Renal cortical epithelial cell (primary cell): Measurements from ENCODE around the gene ATP4A. TPM values are rescaled to one million over a fixed set of nuclear protein-coding genes. Genes with fewer than 3 reads are reported as not detected.
"Not testable (repeated sequence)": the region's sequence is repeated elsewhere in the genome, so short reads cannot be mapped to it uniquely, and the experiment has no call there.

Experiments
- DNase-seq: peaks from one replicate; pipeline ENCODE4 v3.0.0-alpha.2; 2011; ENCODE audit warnings: low read depth
- total RNA-seq: library from RNA; depleted of rRNA; stranded (reverse); fragments of >200 nt; gene quantifications from 2 replicates; pipeline ENCODE4 v1.2.3, GENCODE V29; 2014

Gene ATP4A
- not detected in 2 replicates for total RNA-seq

DNA sequence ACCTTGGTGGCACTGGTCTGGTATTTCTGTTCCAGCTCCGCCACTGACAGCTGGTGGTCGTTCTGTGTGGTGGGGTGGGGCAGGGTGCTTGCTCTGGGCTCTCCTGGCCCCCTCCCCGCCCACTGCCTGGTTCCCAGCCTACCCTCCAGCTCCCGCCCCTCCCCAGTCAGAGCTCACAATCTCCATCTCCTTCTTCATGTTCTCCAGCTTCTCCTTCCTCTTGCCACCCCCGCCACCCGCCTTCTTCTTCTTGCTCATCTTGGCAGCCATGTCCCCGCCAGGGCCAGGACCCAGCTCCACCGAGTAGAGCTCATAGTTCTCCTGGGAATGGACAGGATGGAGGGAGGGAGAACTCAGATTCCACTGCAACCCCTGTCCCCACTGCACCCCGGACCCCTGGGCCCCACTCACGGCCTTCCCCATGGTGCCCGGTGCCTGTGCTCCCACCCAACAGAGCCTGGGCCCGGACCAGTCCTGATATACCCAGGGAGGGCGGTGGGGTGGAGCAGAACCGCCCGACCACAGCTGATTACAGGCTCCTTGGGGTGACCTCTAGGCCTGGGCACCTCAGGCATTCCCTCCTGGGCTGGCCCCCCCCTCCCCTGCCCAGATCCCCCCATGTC, at the start of gene ATP4A:
ATP4A (minus strand) TSS at position 452 of the 623 bp plus-strand sequence; CDS start at position 423, 29 bp downstream.
- no peak for DNase-seq

DNA sequence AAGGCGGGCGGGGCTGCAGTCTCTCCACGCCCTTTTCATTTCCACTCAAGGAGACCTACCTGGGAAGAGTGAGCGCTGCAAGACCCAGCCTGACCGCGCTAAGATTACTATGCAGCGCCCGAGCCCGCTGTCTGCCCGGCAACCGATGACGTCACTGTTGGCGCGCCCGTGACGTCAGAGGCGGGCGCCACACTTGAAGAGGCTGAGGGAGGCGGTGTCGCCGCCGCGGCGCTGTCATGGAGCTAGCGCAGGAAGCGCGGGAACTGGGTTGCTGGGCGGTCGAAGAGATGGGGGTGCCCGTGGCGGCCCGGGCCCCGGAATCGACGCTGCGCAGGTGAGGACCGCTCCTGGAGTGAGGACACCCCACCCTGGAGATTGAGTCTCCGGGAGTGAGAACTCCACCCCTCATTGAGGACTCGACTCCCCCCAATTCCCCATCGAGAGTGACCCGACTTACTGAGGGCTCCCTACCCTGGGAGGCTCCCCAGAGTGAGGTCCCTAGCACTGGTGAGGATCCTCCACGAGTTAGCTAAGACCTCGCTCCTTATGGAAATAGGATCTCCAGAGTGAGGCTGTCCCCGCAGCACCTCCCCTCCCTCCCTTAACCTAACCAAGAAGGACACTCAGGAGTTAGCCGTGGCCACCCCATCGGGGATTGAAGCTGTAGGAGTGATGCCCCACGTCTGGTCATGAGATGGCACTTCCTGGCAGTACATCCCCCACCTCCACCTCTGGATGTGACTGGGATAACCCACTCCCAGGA, 49.3 kb upstream of the ATP4A start, which contains the start of gene HAUS5:
HAUS5 (plus strand) TSS at position 177 of the 763 bp plus-strand sequence; CDS start at position 237, 60 bp downstream.
- peak; percentile 63 for DNase-seq

DNA sequence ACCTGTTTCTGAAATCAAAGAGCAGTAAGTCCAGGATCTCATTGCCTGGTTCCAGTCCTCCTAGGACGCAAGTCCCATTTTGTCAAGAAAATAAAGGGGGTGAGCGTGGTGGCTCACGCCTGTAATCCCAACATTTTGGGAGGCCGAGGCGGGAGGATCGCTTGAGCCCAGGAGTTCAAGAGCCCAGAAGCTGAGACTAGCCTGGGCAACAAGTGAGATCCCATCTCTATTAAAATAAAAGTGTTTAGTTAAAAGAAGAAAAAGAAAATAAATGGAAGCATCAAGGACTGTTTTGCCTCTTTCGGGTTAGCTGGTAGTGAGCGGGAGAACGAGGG, 48.7 kb upstream of the ATP4A start:
- DNase-seq: no peak

DNA sequence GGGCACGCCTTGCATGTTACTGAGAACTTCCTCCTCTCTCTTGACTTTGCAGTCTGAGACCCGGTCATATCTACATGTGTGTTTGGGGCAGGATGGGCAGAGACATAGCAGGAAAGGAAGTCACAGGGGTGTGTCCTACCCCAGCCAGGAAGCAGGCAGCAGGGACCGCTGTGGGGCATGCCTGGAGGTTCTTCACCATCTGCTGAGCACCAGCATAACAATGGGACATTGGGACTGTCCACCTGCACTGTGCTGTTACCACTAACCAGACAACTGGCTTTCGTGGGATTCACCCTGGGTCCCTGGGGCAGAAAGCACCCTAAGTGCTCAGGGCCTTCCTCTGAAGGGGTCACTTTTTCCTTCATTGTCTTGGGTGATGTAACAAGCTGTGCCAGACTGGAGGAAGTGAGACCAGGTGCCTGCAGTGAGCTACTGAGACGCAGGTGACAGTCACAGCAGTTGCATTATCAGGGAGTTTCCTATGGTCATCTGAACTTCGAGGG, 46.4 kb upstream of the ATP4A start:
- DNase-seq: no peak

DNA sequence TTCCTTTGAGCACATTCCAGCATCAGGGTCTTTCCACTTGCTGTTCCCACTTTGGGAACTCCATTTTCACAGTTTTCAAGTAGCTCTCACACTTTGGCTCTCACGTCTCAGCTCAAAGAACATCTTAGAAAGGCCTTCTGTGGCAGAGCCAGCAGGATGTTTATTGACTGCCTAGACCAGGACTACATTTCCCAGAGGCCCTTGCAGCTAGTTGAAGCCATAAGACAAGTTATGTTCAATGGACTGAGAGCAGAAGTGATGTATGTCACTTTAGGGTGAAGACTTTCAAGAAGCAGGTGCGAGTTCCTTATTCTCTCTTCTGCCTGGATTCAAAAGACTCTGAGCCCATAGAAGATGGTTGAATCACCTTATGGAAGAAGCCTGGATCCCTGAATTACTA, 44.8 kb upstream of the ATP4A start:
- DNase-seq: no peak

DNA sequence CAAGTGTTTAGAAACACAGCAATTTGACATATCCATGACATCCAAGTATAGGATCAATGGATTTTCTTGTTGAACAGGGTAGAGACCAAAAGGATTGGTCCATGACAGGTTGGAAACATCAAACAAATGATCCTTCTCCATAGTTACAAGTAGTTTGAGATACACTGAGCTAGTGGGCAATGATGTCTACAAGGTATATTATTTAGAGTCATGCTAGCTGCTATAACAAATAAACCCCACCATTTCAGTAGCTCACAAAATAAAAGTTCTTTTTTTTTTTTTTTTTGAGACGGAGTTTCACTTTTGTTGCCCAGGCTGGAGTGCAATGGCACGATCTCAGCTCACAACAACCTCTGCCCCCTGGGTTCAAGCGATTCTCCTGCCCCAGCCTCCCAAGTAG, 44.2 kb upstream of the ATP4A start:
- no peak for DNase-seq

DNA sequence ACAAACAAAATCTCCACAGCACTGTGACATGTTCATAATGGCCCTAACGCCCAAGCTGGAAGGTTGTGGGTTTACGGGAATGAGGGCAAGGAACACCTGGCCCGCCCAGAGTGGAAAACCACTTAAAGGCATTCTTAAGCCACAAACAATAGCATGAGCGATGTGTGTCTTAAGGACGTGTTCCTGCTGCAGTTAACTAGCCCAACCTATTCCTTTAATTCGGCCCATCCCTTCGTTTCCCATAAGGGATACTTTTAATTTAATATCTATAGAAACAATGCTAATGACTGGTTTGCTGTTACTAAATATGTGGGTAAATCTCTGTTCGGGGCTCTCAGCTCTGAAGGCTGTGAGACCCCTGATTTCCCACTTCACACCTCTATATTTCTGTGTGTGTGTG, 43.7 kb upstream of the ATP4A start:
- not testable (repeated sequence) for DNase-seq

DNA sequence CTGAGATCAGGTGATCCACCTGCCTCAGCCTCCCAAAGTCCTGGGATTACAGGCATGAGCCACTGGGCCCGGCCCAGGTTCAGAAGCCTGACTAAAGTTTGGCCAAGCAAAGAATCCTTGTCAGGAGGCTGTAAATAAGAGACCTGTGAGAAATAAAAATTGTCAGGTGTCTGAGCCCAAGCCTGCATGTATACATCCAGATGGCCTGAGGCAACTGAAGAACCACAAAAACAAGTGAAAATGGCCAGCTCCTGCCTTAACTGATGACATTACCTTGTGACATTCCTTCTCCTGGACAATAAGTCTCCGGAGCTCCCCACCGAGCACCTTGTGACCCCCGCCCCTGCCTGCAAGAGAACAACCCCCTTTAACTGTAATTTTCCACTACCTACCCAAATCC, 41.0 kb upstream of the ATP4A start:
- DNase-seq: not testable (repeated sequence)

DNA sequence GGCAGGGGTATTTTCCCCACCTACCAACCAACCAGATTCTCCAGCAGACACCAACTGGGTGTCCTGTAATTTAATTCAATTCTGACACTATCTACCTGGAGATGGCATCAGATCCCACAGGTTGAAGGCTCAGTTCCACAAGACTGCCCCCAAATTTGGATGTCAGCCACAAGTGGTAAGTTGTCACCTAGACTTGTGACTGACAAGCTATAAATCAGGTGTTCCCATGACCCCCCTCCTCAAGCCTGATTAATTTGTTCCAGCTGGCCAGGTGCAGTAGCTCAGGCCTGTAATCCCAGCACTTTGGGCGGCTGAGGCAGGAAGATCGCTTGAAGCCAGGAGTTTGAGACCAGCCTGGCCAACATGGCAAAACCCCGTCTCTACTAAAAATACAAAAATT, 38.5 kb upstream of the ATP4A start:
- DNase-seq: peak; percentile 15

DNA sequence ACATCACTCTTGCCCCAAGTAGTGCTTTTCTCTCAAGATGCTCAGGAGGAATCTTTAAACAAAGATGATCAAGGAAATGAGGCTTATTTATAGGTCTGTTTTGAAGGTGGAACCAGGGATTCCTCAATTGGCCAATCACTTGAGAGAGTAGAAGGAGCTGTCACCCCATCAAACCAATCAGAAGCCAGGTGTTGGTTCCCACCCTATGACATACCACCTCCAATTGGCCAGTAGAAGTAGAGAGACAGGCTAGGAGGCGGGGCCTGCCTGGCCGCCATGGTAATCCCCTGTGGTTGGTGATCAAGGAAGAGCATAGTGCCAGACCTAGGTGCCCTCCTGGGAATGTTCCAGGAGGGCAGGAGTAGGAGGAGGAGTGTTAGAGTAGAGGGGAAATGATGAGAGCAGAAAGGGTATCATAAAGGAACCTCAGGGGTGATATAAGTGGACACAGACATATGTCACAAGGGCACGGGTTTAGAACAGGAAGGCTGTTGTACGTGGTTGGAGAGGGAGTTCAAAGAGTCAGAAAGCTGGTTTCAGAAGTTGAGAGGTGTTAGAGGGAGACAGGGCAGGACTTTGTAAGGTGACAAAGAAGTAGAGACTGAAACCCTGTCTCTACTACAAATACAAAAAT, 33.0 kb upstream of the ATP4A start:
- no peak for DNase-seq

DNA sequence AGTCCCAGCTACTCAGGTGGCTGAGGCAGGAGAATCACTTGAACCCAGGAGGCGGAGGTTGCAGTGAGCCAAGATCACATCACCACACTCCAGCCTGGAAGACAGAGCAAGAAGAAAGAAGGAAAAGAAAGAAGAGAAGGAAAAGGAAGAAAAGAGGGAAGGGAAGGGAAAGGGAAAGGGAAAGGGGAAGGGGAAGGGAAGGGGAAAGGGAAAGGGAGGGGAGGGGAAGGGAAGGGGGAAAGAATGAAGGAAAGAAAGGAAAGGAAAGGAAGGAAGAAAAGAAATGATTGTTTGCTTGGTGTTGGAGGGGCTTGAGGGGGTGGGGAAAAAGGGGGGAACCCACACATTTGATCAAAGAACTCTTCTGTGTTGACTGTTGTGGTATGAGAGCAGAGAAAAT, 32.5 kb upstream of the ATP4A start:
- no peak for DNase-seq

DNA sequence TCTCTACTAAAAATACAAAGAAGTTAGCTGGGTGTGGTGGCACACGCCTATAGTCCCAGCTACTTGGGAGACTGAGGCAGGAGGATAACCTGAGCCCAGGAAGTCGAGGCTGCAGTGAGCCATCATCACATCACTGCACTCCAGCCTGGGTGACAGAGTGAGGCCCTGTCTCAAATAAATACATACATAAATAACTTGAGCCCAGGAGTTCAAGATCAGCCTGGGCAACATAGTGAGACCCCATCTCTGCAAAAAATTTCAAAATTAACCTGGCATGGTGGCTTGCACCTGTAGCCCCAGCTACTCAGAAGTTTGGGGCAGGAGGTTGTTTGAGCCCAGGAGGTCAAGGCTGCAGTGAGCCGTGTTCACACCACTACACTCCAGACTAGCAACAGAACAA, 31.6 kb upstream of the ATP4A start:
- DNase-seq: not testable (repeated sequence)

DNA sequence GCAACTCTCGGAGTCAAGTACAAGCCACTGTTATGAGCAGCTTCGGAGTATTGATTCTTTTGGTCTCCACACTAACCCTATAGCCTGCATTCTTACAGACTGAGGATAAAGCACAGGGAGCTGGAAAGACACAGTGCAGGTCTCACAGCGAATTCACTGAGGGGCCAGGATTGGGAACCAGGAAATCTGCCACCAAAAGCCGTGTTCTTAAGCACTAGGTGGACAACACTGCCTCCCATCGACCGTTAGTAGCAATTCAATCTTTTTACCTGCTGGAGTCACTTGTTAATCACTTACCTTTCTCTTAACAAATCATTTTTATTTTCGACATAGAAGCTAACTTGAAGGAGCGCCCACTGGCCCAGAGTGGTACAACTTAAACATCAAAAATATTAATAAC, 28.8 kb upstream of the ATP4A start:
- peak; percentile 58 for DNase-seq

DNA sequence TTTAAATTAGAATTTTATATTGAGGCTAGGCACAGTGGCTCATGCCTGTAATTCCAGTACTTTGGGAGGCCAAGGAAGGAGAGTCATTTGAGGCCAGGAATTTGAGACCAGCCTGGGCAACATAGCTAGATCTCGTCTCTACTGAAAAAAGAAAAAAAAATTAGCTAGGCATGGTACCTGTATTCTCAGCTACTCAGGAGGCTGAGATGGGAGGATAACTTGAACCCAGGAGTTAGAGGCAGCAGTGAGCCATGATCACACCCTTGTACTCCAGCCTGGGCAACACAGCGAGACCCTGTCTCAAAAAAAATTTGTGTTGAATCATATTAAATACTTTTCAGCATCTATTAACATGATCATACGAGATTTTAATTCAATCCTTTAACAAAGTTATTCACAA, 27.4 kb upstream of the ATP4A start:
- no peak for DNase-seq

DNA sequence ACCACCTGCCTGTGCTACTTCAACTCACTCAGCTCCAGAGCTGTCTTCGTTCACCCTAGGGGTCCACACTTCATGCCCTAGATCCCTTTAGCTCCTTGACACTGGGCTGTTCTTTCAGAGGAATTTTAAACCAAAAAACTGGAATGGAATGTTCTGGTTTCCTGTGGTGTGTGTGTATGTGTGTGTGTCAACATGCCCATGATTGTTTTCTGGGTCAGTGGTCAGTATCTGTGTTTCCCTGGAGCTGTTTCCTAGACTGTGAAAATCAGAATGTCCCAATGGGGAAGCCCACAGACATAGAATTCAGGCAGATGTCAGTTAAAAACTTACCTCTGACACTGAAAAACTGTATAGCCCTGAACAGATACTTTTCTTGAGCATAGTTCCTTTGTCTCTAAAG, 23.9 kb upstream of the ATP4A start:
- DNase-seq: peak; percentile 38

DNA sequence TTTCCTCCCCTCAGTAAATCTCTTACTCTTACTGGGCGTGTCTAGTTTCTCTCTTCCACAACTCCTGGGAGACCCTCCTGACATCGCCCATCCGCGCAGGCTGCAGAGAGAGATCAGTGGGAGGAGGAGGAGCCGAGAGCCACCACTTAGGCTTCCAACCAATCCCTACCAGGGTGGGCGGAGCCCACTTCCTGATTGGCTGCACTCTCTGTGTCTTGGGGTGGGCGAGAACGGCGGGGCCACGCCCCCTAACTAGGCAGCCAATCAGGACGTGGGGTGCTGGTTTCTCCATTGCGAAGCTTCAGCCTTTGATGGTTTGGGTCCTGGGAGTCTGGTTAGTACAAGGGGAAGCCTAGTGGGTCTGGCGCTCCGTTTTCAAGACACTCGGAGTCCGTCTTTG, 22.4 kb upstream of the ATP4A start, which contains the start of gene PMIS2:
PMIS2 (plus strand) TSS at position 326 of the 400 bp plus-strand sequence. CDS start 87 bp downstream, outside the sequence.
- DNase-seq: no peak

DNA sequence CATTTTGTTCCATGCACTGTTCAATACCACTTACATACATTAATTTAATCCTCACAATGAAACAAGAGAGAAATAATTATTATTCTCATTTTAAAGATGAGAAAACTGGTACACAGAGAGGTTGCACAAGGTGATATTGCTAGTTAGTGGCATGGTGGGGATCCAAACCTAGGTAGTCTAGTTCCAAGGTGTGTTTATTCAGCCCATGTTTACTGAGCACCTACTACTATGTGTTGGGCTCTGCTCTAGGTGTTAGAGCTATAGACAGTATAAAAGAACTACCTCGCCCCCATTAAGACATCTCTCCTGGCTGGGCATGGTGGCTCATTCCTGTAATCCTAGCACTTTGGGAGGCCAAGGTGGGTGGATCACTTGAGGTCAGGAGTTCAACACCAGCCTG, 19.3 kb upstream of the ATP4A start:
- no peak for DNase-seq

DNA sequence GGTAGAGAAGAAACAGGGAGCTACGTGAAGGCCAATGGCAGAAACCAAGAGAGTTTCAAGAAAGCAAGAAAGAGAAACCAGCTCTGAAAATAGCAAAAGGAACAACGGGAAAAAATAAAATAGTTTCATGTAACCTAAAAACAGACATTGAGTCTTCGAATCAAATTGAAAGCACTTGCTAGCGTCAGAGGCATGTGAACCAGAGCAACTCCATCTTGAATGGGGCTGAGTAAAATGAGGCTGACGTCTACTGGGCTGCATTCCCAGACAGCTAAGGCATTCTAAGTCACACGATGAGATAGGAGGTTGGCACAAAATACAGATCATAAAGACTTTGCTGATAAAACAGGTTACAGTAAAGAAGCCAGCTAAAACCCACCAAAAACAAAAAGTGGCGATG, 15.2 kb upstream of the ATP4A start:
- no peak for DNase-seq

DNA sequence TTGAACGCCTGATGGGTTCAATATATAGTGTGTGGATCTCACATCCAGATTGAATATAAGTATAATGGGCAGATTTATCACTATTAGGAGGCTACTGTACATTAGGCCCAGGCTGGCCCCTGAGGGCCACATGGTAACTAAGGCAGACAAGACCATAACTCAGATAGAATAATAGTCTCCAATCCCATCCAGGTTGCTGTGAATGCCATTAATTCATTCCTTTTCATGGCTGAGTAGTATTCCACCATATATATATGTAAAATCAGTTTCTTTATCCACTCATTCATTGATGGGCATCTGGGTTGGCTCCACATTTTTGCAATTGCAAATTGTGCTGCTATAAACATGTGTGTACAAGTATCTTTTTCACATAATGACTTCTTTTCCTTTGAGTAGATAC, 14.5 kb upstream of the ATP4A start:
- no peak for DNase-seq

DNA sequence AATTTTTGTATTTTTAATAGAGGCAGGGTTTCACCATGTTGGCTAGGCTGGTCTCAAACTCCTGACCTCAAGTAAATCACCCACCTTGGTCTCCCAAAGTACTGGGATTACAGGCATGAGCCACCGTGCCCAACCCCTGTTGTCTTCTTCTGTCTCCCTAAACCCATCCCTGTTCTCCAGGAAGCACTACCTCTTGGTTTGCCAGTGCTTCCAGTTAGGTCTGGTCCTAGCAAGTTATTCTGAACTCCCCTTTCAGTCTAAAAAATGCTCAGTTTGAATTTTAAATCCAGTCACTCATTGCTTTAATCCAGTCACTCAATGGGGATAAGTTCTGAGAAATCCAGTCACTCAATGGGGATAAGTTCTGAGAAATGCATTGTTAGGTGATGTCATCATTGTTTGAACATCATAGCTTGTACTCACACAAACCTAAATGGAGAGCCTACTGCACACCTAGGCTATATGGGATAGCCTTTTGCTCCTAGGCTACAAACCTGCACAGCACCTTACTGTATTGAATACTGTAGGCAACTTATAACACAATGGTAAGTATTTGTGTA, 8.0 kb upstream of the ATP4A start:
- no peak for DNase-seq

DNA sequence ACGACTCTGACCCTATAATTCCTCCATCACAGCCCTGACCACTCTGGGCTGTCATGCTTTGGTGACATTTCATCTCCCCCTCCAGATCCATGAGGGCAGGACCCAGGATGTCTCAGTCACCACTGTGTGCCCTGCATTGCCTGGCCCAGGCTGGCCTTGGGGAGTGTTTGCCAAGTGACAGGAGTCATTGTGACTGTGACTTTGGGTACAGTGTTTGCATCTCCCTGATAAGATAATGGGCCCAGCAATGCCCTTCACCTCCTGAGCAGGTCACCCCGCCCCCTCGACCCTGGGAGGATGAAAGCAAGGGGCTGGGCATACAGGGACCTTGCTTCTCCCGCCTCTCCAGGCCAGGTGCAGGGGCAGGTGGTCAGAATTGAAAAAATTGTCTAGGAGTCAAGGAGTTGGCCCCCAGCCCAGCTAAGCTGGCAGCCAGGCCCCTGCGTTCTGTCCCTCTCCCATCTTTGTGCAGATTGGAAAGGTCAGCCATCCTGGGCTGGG, 5.9 kb upstream of the ATP4A start:
- DNase-seq: no peak

DNA sequence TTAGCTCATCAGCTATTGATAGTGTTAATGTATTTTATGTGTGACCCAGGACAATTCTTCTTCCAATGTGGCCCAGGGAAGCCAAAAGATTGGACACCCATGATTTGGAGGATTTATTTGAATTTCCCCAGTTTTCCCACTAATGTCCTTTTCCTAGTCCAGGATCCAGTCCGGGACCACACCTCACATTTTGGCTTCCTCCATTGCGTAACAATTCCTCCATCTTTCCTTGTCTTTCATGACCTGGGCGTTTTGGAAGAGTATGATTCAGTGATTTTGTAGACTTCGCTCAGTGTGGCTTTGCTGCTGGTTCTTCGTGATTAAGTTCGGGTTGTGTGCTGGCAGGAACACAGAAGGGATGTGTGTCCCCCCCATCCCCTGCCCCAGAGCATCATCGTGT, 3.3 kb upstream of the ATP4A start:
- no peak for DNase-seq
